SK-N-SH treated with all-trans-retinoic acid at 6 μM for 48 hours (cell line): ENCODE data around the gene TMEM131.

Experiments
- ATAC-seq: fragments of 200-7000 bp; cut with Tn5 transposase; 3 replicates; pipeline ENCODE4 v1.9.1; 2020; ENCODE audit warnings: mild to moderate bottlenecking, moderate library complexity
- ARNTL ChIP-seq: fragments of 450-650 bp; formaldehyde crosslinking; IDR thresholded peaks from 2 replicates; pipeline ENCODE4 v1.5.0; 2020; ENCODE audit warnings: low read depth, mild to moderate bottlenecking, moderate library complexity, borderline replicate concordance
- BACH2 ChIP-seq: fragments of 250-450 bp; sonication (Bioruptor Pico); IDR thresholded peaks from 2 replicates; pipeline ENCODE4 v1.9.0; 2021; ENCODE audit warnings: mild to moderate bottlenecking, borderline replicate concordance
- CREB5 ChIP-seq: fragments of 250-450 bp; sonication (Bioruptor Pico); IDR thresholded peaks from 2 replicates; pipeline ENCODE4 v1.5.1; 2020; ENCODE audit warnings: low read depth, mild to moderate bottlenecking, moderate library complexity
- CSDC2 ChIP-seq: fragments of 250-450 bp; sonication (Bioruptor Pico); IDR thresholded peaks from 2 replicates; pipeline ENCODE4 v1.5.0; 2020; ENCODE audit warnings: mild to moderate bottlenecking, moderate library complexity
- ESRRG ChIP-seq: fragments of 250-450 bp; sonication (Bioruptor Pico); IDR thresholded peaks from 2 replicates; pipeline ENCODE4 v1.6.1; 2021; ENCODE audit warnings: mild to moderate bottlenecking
- GLIS3 ChIP-seq: fragments of 250-450 bp; sonication (Bioruptor Pico); IDR thresholded peaks from 2 replicates; pipeline ENCODE4 v1.5.0; 2020; ENCODE audit warnings: mild to moderate bottlenecking, moderate library complexity
- ISL1 ChIP-seq: fragments of 250-450 bp; sonication (Bioruptor Pico); IDR thresholded peaks from 2 replicates; pipeline ENCODE4 v2.1.2; 2022; ENCODE audit warnings: mild to moderate bottlenecking, moderate library complexity
- PATZ1 ChIP-seq: fragments of 250-450 bp; sonication (Bioruptor Pico); IDR thresholded peaks from 2 replicates; pipeline ENCODE4 v1.8.0; 2020; ENCODE audit warnings: mild to moderate bottlenecking, moderate library complexity, borderline replicate concordance
- POU6F1 ChIP-seq: fragments of 250-450 bp; sonication (Bioruptor Pico); IDR thresholded peaks from 2 replicates; pipeline ENCODE4 v1.8.0; 2021; ENCODE audit warnings: low read depth, mild to moderate bottlenecking, moderate library complexity, borderline replicate concordance
- RARB ChIP-seq: fragments of 250-450 bp; sonication (Bioruptor Pico); IDR thresholded peaks from 2 replicates; pipeline ENCODE4 v1.8.0; 2021; ENCODE audit warnings: mild to moderate bottlenecking, moderate library complexity
- SNAI2 ChIP-seq: fragments of 250-450 bp; sonication (Bioruptor Pico); IDR thresholded peaks from 2 replicates; pipeline ENCODE4 v1.5.0; 2020; ENCODE audit warnings: mild to moderate bottlenecking, moderate library complexity
- TSHZ2 ChIP-seq: fragments of 250-450 bp; sonication (Bioruptor Pico); IDR thresholded peaks from 2 replicates; pipeline ENCODE4 v1.5.0; 2020; ENCODE audit warnings: mild to moderate bottlenecking, moderate library complexity
- ZC3H10 ChIP-seq: fragments of 250-450 bp; sonication (Bioruptor Pico); IDR thresholded peaks from 2 replicates; pipeline ENCODE4 v1.5.1; 2021; ENCODE audit warnings: mild to moderate bottlenecking, moderate library complexity
- ZFP3 ChIP-seq: fragments of 250-450 bp; sonication (Bioruptor Pico); IDR thresholded peaks from 2 replicates; pipeline ENCODE4 v1.5.0; 2020; ENCODE audit warnings: mild to moderate bottlenecking, moderate library complexity
- ZFP30 ChIP-seq: fragments of 450-650 bp; formaldehyde crosslinking; IDR thresholded peaks from 2 replicates; pipeline ENCODE4 v1.5.0; 2022; ENCODE audit warnings: mild to moderate bottlenecking, moderate library complexity
- ZNF565 ChIP-seq: fragments of 450-650 bp; formaldehyde crosslinking; conservative IDR thresholded peaks from 2 replicates; pipeline ENCODE4 v1.5.0; 2020; ENCODE audit warnings: low read depth, mild to moderate bottlenecking, moderate library complexity
- ZNF8 ChIP-seq: fragments of 450-650 bp; formaldehyde crosslinking; IDR thresholded peaks from 2 replicates; pipeline ENCODE4 v1.5.0; 2020; ENCODE audit warnings: mild to moderate bottlenecking, moderate library complexity

Gene TMEM131

GRCh38 chr2:97870396-97870843, 125.3 kb downstream of the TMEM131 start:
- no peak for TF ChIP-seq GLIS3 (CRISPR knock-in tag)
- TF ChIP-seq, all 23 proteins: peak for 0
- peak; percentile 80 for ATAC-seq

- TF ChIP-seq PATZ1 (no peak), SNAI2 (CRISPR knock-in tag) (no peak), ARNTL (CRISPR knock-in tag) (no peak), ZFP30 (CRISPR knock-in tag) (no peak), GLIS3 (CRISPR knock-in tag) (no peak), POU6F1 (CRISPR knock-in tag) (no peak), CREB5 (CRISPR knock-in tag) (no peak), ISL1 (CRISPR knock-in tag) (no peak), CSDC2 (CRISPR knock-in tag) (no peak), RARB (CRISPR knock-in tag) (no peak), ZNF565 (CRISPR knock-in tag) (no peak), BACH2 (no peak), TSHZ2 (CRISPR knock-in tag) (no peak), ZC3H10 (no peak)
- no peak for ATAC-seq
Observed at GRCh38 chr2:97869722-97870346, 125.9 kb downstream of the TMEM131 start.

GRCh38 chr2:97868986-97869721, 126.6 kb downstream of the TMEM131 start:
- peak; percentile 96 for ATAC-seq
- TF ChIP-seq ZFP30 (CRISPR knock-in tag) (no peak), SNAI2 (CRISPR knock-in tag) (no peak), ISL1 (CRISPR knock-in tag) (no peak)
- TF ChIP-seq, all 23 proteins: peak for 0

- TF ChIP-seq ZNF565 (CRISPR knock-in tag) (no peak), ZNF8 (CRISPR knock-in tag) (peak; percentile 89)
- TF ChIP-seq, all 23 proteins: peak for 1
- ATAC-seq, result no peak
Observed at GRCh38 chr2:97863829-97864228, 131.9 kb downstream of the TMEM131 start.

- no peak for ATAC-seq
- no peak for TF ChIP-seq ESRRG (CRISPR knock-in tag)
Observed at GRCh38 chr2:97861177-97861576, 134.6 kb downstream of the TMEM131 start.

- TF ChIP-seq SNAI2 (CRISPR knock-in tag) (no peak), ZFP3 (CRISPR knock-in tag) (no peak), ISL1 (CRISPR knock-in tag) (no peak), BACH2 (no peak), POU6F1 (CRISPR knock-in tag) (no peak), CSDC2 (CRISPR knock-in tag) (no peak), CREB5 (CRISPR knock-in tag) (no peak)
- TF ChIP-seq, all 23 proteins: peak for 0
- ATAC-seq, result no peak
Observed at GRCh38 chr2:97858442-97858841, 137.3 kb downstream of the TMEM131 start.
